Peyer's patch (tissue), 4 donors: ENCODE results near the gene CFL2. TPM values are rescaled to one million over a fixed set of nuclear protein-coding genes. Genes with fewer than 3 reads are reported as not detected.
A peak's percentile ranks its signal among the peaks of the same experiment; 100 is the strongest.

Experiments used
- DNase-seq, 3 donors: peaks; one replicate each; pipeline ENCODE4 v3.0.0-alpha.2; 2017 to 2019
- H3K27ac ChIP-seq, 4 donors: fragments of 200-600 bp; sonication (generic); one replicate each; pipeline ENCODE4 v1.5.1; 2016 to 2019
- H3K27me3 ChIP-seq, 2 donors: fragments of 200-600 bp; sonication (generic); one replicate each; pipeline ENCODE4 v1.5.1; 2019
- H3K36me3 ChIP-seq, 3 donors: fragments of 200-600 bp; sonication (generic); one replicate each; pipeline ENCODE4 v1.5.1; 2016 to 2019
- H3K4me1 ChIP-seq, 4 donors: fragments of 200-600 bp; sonication (generic); one replicate each; pipeline ENCODE4 v1.5.1; 2016 to 2019
- H3K4me3 ChIP-seq, 4 donors: fragments of 200-600 bp; sonication (generic); 1 replicate in 3 of 4; 2 replicates in 1 of 4; pipeline ENCODE4 v1.5.1; 2016 to 2019; ENCODE audit warnings: mild to moderate bottlenecking in 1 of 4
- H3K9me3 ChIP-seq, 4 donors: fragments of 200-600 bp; sonication (generic); one replicate each; pipeline ENCODE4 v1.5.1; 2016 to 2019; ENCODE audit warnings: mild to moderate bottlenecking in 1 of 4
- POLR2A ChIP-seq, 2 donors: fragments of 450-650 bp; IDR thresholded peaks; one replicate each; pipeline ENCODE4 v1.5.1; 2017; ENCODE audit warnings: antibody characterized with exemption in 2 of 2, mild to moderate bottlenecking in 2 of 2, moderate library complexity in 2 of 2
- total RNA-seq, 4 donors: library from RNA; depleted of rRNA; stranded (reverse); fragments of >200 nt; gene quantifications; one replicate each; pipeline ENCODE4 v1.1.0, GENCODE V29; 2016
- TF ChIP-seq, protein P1 (sequence below), 6 experiments: fragments of 450-650 bp in 4 of 6; fragments of 200-600 bp in 2 of 6; sonication (generic) in 1 of 6; IDR thresholded peaks; one replicate each; pipeline ENCODE4 v1.5.1; 2017 to 2019; ENCODE audit warnings: antibody characterized with exemption in 6 of 6, mild to moderate bottlenecking in 3 of 6, moderate library complexity in 1 of 6

Gene CFL2
- total RNA-seq, 4 donors from 2014 or later = 5.2 to 15.8 (median 11.5) TPM

- H3K27me3 ChIP-seq = no peaks in the 10 kb centered on the region
- no peak overlapping the region for H3K4me3 ChIP-seq
- no peaks in the 10 kb centered on the region for H3K36me3 ChIP-seq
- no peak overlapping the region for H3K27ac ChIP-seq
- H3K9me3 ChIP-seq = no peaks in the 10 kb centered on the region
- DNase-seq = no peak
- TF ChIP-seq, protein P1, sequence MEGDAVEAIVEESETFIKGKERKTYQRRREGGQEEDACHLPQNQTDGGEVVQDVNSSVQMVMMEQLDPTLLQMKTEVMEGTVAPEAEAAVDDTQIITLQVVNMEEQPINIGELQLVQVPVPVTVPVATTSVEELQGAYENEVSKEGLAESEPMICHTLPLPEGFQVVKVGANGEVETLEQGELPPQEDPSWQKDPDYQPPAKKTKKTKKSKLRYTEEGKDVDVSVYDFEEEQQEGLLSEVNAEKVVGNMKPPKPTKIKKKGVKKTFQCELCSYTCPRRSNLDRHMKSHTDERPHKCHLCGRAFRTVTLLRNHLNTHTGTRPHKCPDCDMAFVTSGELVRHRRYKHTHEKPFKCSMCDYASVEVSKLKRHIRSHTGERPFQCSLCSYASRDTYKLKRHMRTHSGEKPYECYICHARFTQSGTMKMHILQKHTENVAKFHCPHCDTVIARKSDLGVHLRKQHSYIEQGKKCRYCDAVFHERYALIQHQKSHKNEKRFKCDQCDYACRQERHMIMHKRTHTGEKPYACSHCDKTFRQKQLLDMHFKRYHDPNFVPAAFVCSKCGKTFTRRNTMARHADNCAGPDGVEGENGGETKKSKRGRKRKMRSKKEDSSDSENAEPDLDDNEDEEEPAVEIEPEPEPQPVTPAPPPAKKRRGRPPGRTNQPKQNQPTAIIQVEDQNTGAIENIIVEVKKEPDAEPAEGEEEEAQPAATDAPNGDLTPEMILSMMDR (IDR thresholded peaks at IDR 0.05) = no peak
- no peak for TF ChIP-seq POLR2A (IDR thresholded peaks at IDR 0.05)
- no peaks in the 10 kb centered on the region for H3K4me1 ChIP-seq
These were observed 9.5 kb upstream of the CFL2 start for GRCh38 chr14:34723867-34724266.

- TF ChIP-seq, protein P1 (IDR thresholded peaks at IDR 0.05) = peak; percentile 74 to 83 (median 80)
- TF ChIP-seq POLR2A (IDR thresholded peaks at IDR 0.05) = no peak
- no peak overlapping the region for H3K27ac ChIP-seq
- H3K4me1 ChIP-seq = no peaks in the 10 kb centered on the region
- no peaks in the 10 kb centered on the region for H3K9me3 ChIP-seq
- no peaks in the 10 kb centered on the region for H3K36me3 ChIP-seq
- H3K27me3 ChIP-seq = no peaks in the 10 kb centered on the region
- H3K4me3 ChIP-seq = no peak overlapping the region
- peak in 1 of 3 donors; percentile 73 for DNase-seq
These were observed 8.5 kb upstream of the CFL2 start for GRCh38 chr14:34722723-34723545.

DNA sequence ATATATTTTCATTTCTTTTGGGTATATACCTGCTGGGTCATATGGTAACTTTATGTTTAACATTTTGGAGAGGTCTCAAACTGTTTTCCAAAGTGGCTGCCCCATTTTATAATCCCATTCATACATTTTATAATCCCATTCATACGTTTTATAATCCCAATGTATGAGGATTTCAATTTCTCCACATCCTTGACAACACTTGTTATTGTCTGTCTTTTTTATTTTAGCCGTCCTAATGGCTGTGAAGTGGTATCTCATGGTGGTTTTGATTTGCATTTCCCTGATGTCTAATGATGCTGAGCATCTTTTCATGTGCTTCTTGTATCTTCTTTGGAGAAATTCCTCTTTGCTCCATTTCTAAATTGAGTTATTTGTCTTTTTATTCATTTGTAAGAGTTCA, 6.7 kb upstream of the CFL2 start:
- no peak for DNase-seq
- Histone ChIP-seq H3K9me3 (no peaks in the 10 kb centered on the region), H3K4me3 (no peak overlapping the region), H3K27ac (no peak overlapping the region), H3K27me3 (no peaks in the 10 kb centered on the region), H3K4me1 (no peaks in the 10 kb centered on the region), H3K36me3 (no peaks in the 10 kb centered on the region)
- no peak for TF ChIP-seq POLR2A (IDR thresholded peaks at IDR 0.05)
- TF ChIP-seq, protein P1 (IDR thresholded peaks at IDR 0.05) = no peak

GRCh38 chr14:34718750-34719304, 4.4 kb upstream of the CFL2 start:
- TF ChIP-seq, protein P1 (IDR thresholded peaks at IDR 0.05) = no peak
- TF ChIP-seq POLR2A (IDR thresholded peaks at IDR 0.05) = no peak
- Histone ChIP-seq H3K9me3 (no peaks in the 10 kb centered on the region), H3K27me3 (no peaks in the 10 kb centered on the region), H3K4me1 (no peaks in the 10 kb centered on the region), H3K4me3 (no peak overlapping the region), H3K36me3 (no peaks in the 10 kb centered on the region), H3K27ac (no peak overlapping the region)
- no peak for DNase-seq

GRCh38 chr14:34715127-34715863, 902 bp upstream of the CFL2 start:
- no peaks in the 10 kb centered on the region for H3K36me3 ChIP-seq
- H3K9me3 ChIP-seq = no peaks in the 10 kb centered on the region
- H3K27ac ChIP-seq = peak overlapping the region; percentile 81 to 96 (median 95)
- TF ChIP-seq, protein P1 (IDR thresholded peaks at IDR 0.05) = no peak
- no peak for TF ChIP-seq POLR2A (IDR thresholded peaks at IDR 0.05)
- H3K27me3 ChIP-seq = no peaks in the 10 kb centered on the region
- peaks cover 0 to 9% (median 0%) of the 10 kb centered on the region in 4 donors for H3K4me1 ChIP-seq
- H3K4me3 ChIP-seq = peak overlapping the region; percentile 83 to 99 (median 90)
- no peak for DNase-seq
